GM21423 (cell line): ENCODE measurements around the gene SNAPC1.
A peak's percentile ranks its signal among the peaks of the same experiment; 100 is the strongest.

Experiments used
- ATAC-seq: cut with Tn5 transposase; IDR thresholded peaks from one replicate; pipeline ENCODE4 v1.9.1; 2021; ENCODE audit warnings: mild to moderate bottlenecking, moderate library complexity; ENCODE audit not compliant: unreplicated experiment

SNAPC1 gene

GRCh38 chr14:61805451-61805850, 43.2 kb downstream of the SNAPC1 start:
- ATAC-seq = no peak

- ATAC-seq = no peak
Measured at GRCh38 chr14:61811882-61812346, 49.7 kb downstream of the SNAPC1 start.

GRCh38 chr14:61812347-61813095, 50.3 kb downstream of the SNAPC1 start, which contains the start of gene SYT16:
SYT16 (plus strand) TSS chr14:61812703.
- no peak for ATAC-seq

- no peak for ATAC-seq
Measured at GRCh38 chr14:61813096-61813606, 50.9 kb downstream of the SNAPC1 start.

- ATAC-seq = no peak
Measured at GRCh38 chr14:61822458-61822857, 60.2 kb downstream of the SNAPC1 start.

GRCh38 chr14:61832783-61833182, 70.6 kb downstream of the SNAPC1 start:
- ATAC-seq = no peak

- no peak for ATAC-seq
Measured at GRCh38 chr14:61836184-61836583, 74.0 kb downstream of the SNAPC1 start.

GRCh38 chr14:61836807-61837206, 74.6 kb downstream of the SNAPC1 start:
- ATAC-seq = no peak

GRCh38 chr14:61837336-61838229, 75.4 kb downstream of the SNAPC1 start:
- ATAC-seq = peak; percentile 85

- no peak for ATAC-seq
Measured at GRCh38 chr14:61838661-61839245, 76.5 kb downstream of the SNAPC1 start.

- ATAC-seq = no peak
Measured at GRCh38 chr14:61839507-61839906, 77.3 kb downstream of the SNAPC1 start.

GRCh38 chr14:61841145-61841544, 78.9 kb downstream of the SNAPC1 start:
- ATAC-seq = no peak
